C4-2B (cell line): ENCODE measurements around the gene DEFB127.

ENCODE experiments used
- ZFX ChIP-seq: fragments of 450-650 bp; IDR thresholded peaks from 2 replicates; pipeline ENCODE4 v1.6.1; 2017
- TF ChIP-seq, protein P1 (sequence below): fragments of 450-650 bp; conservative IDR thresholded peaks from 2 replicates; pipeline ENCODE4 v1.5.1; 2017; ENCODE audit warnings: mild to moderate bottlenecking

- TF ChIP-seq, protein P1, sequence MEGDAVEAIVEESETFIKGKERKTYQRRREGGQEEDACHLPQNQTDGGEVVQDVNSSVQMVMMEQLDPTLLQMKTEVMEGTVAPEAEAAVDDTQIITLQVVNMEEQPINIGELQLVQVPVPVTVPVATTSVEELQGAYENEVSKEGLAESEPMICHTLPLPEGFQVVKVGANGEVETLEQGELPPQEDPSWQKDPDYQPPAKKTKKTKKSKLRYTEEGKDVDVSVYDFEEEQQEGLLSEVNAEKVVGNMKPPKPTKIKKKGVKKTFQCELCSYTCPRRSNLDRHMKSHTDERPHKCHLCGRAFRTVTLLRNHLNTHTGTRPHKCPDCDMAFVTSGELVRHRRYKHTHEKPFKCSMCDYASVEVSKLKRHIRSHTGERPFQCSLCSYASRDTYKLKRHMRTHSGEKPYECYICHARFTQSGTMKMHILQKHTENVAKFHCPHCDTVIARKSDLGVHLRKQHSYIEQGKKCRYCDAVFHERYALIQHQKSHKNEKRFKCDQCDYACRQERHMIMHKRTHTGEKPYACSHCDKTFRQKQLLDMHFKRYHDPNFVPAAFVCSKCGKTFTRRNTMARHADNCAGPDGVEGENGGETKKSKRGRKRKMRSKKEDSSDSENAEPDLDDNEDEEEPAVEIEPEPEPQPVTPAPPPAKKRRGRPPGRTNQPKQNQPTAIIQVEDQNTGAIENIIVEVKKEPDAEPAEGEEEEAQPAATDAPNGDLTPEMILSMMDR, result no peak
- no peak for TF ChIP-seq ZFX
Measured at GRCh38 chr20:157154-157553, at the start of gene DEFB127.
